ENCODE measurements around the gene RPP25L.

Gene RPP25L

GRCh38 chr9:34580358-34580757 is 31.5 kb downstream of the RPP25L start:
- no peak overlapping the region for H3K18ac ChIP-seq (ENCODE audit: low read length)
- no peaks in the 10 kb centered on the region for H3K79me1 ChIP-seq (ENCODE audit: low read length)
- H3K9ac ChIP-seq (ENCODE audit: low read length), result no peak overlapping the region
- H3K4ac ChIP-seq (ENCODE audit: low read depth, low read length), result no peak overlapping the region
- H2AFZ ChIP-seq (ENCODE audit: insufficient read depth, low read length, poor library complexity), result no peak overlapping the region
- WGBS (ENCODE audit: extremely low coverage, insufficient coverage, insufficient read length), result no CpG with 5 or more reads among the region's 8 CpGs
- no peak overlapping the region for H2BK120ac ChIP-seq (ENCODE audit: insufficient read depth, low read length, poor library complexity)
- DNase-seq, result no peak
- H3K79me2 ChIP-seq (ENCODE audit: control insufficient read depth, insufficient read depth, low read length, poor library complexity), result no peaks in the 10 kb centered on the region
- H2BK5ac ChIP-seq (ENCODE audit: low read depth, low read length, poor library complexity), result no peak overlapping the region
- no peak overlapping the region for H4K91ac ChIP-seq (ENCODE audit: low read depth, low read length)
- no peak overlapping the region for H2AK5ac ChIP-seq (ENCODE audit: low read length)
- H2BK12ac ChIP-seq (ENCODE audit: low read length), result no peak overlapping the region
- H3K4me3 ChIP-seq (ENCODE audit: low read depth, low read length), result no peak overlapping the region
- H3K4me1 ChIP-seq (ENCODE audit: control insufficient read depth in 1 of 2, insufficient read depth in 2 of 2, low read length in 2 of 2), result peaks cover 2% of the 10 kb centered on the region in 2 experiments
- H3K36me3 ChIP-seq (ENCODE audit: control insufficient read depth in 1 of 2, insufficient read depth in 2 of 2, low read length in 2 of 2), result no peaks in the 10 kb centered on the region
- H3K4me2 ChIP-seq (ENCODE audit: low read length), result no peak overlapping the region
- H4K12ac ChIP-seq (ENCODE audit: low read depth, low read length), result no peak overlapping the region
- H3K23ac ChIP-seq (ENCODE audit: low read length), result no peak overlapping the region
- H3K27me3 ChIP-seq (ENCODE audit: insufficient read depth, low read length), result peaks cover 49% of the 10 kb centered on the region
- no peak overlapping the region for H4K8ac ChIP-seq (ENCODE audit: low read depth, low read length)
- H3K27ac ChIP-seq (ENCODE audit: low read depth, low read length), result no peak overlapping the region
- peaks cover 4% of the 10 kb centered on the region for H3K9me3 ChIP-seq (ENCODE audit: insufficient read depth, low read depth, low read length)
- H3K14ac ChIP-seq (ENCODE audit: low read length), result no peak overlapping the region

- no peak overlapping the region for H2BK12ac ChIP-seq (ENCODE audit: low read length)
- no peak overlapping the region for H3K14ac ChIP-seq (ENCODE audit: low read length)
- no peak overlapping the region for H3K4me3 ChIP-seq (ENCODE audit: low read depth, low read length)
- H3K79me2 ChIP-seq (ENCODE audit: control insufficient read depth, insufficient read depth, low read length, poor library complexity), result no peaks in the 10 kb centered on the region
- H4K8ac ChIP-seq (ENCODE audit: low read depth, low read length), result no peak overlapping the region
- peaks cover 44% of the 10 kb centered on the region for H3K27me3 ChIP-seq (ENCODE audit: insufficient read depth, low read length)
- H4K91ac ChIP-seq (ENCODE audit: low read depth, low read length), result no peak overlapping the region
- H3K23ac ChIP-seq (ENCODE audit: low read length), result no peak overlapping the region
- H4K12ac ChIP-seq (ENCODE audit: low read depth, low read length), result no peak overlapping the region
- no peak overlapping the region for H2BK120ac ChIP-seq (ENCODE audit: insufficient read depth, low read length, poor library complexity)
- H3K27ac ChIP-seq (ENCODE audit: low read depth, low read length), result no peak overlapping the region
- no peak overlapping the region for H2BK5ac ChIP-seq (ENCODE audit: low read depth, low read length, poor library complexity)
- H3K79me1 ChIP-seq (ENCODE audit: low read length), result no peaks in the 10 kb centered on the region
- peaks cover under 1% of the 10 kb centered on the region for H3K9me3 ChIP-seq (ENCODE audit: insufficient read depth, low read depth, low read length)
- H3K4me2 ChIP-seq (ENCODE audit: low read length), result no peak overlapping the region
- WGBS (ENCODE audit: extremely low coverage, insufficient coverage, insufficient read length), result no CpG with 5 or more reads among the region's 5 CpGs
- H2AK5ac ChIP-seq (ENCODE audit: low read length), result no peak overlapping the region
- H3K9ac ChIP-seq (ENCODE audit: low read length), result no peak overlapping the region
- no peak overlapping the region for H2AFZ ChIP-seq (ENCODE audit: insufficient read depth, low read length, poor library complexity)
- H3K36me3 ChIP-seq (ENCODE audit: control insufficient read depth in 1 of 2, insufficient read depth in 2 of 2, low read length in 2 of 2), result no peaks in the 10 kb centered on the region
- DNase-seq, result no peak
- no peak overlapping the region for H3K18ac ChIP-seq (ENCODE audit: low read length)
- peaks cover 2% of the 10 kb centered on the region in 2 experiments for H3K4me1 ChIP-seq (ENCODE audit: control insufficient read depth in 1 of 2, insufficient read depth in 2 of 2, low read length in 2 of 2)
- no peak overlapping the region for H3K4ac ChIP-seq (ENCODE audit: low read depth, low read length)
Measured at GRCh38 chr9:34579808-34580163, 32.1 kb downstream of the RPP25L start.

DNA sequence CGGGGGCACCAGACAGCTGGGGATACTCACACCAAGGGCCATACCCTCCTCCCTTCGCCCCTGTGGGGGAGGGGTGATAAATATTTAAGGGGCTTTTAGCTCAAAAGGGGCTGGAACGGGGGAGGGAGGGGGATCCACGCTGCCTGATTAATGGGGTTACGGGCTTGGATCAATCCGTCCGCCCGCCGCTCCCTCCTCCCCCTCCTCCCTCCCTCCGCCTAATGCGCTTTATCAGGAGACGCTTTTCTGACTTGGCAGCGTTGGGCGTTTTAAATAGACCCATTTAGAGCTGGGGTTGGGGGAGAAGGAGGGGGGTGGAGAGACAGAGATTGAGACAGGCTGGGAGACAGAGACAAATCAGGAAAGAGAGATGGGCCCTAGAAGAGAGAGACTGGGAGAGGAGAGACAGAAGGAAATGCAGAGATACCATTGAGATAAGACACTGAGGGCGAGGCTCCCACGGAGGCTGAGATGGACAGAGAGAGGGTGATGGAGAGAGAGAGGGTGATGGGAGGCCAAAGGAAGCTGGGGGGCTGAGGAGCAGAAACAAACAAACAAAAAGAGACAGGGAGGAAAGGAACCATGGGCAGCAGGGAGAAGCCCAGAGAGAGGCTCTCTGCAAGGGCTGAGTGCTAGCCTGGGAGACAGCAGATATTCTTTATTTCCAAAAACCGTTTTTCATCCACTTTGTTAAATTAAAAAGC is 32.6 kb downstream of the RPP25L start:
- no peak overlapping the region for H2BK5ac ChIP-seq (ENCODE audit: low read depth, low read length, poor library complexity)
- H3K4me2 ChIP-seq (ENCODE audit: low read length), result no peak overlapping the region
- H3K27ac ChIP-seq (ENCODE audit: low read depth, low read length), result no peak overlapping the region
- H3K14ac ChIP-seq (ENCODE audit: low read length), result no peak overlapping the region
- no peak overlapping the region for H2BK12ac ChIP-seq (ENCODE audit: low read length)
- H3K27me3 ChIP-seq (ENCODE audit: insufficient read depth, low read length), result peaks cover 41% of the 10 kb centered on the region
- no peak overlapping the region for H3K23ac ChIP-seq (ENCODE audit: low read length)
- no peak overlapping the region for H3K9ac ChIP-seq (ENCODE audit: low read length)
- DNase-seq, result no peak
- H3K79me2 ChIP-seq (ENCODE audit: control insufficient read depth, insufficient read depth, low read length, poor library complexity), result no peaks in the 10 kb centered on the region
- no peak overlapping the region for H3K4me3 ChIP-seq (ENCODE audit: low read depth, low read length)
- no peak overlapping the region for H4K8ac ChIP-seq (ENCODE audit: low read depth, low read length)
- no peaks in the 10 kb centered on the region for H3K9me3 ChIP-seq (ENCODE audit: insufficient read depth, low read depth, low read length)
- no peak overlapping the region for H3K18ac ChIP-seq (ENCODE audit: low read length)
- no peak overlapping the region for H4K91ac ChIP-seq (ENCODE audit: low read depth, low read length)
- peaks cover 2% of the 10 kb centered on the region in 2 experiments for H3K4me1 ChIP-seq (ENCODE audit: control insufficient read depth in 1 of 2, insufficient read depth in 2 of 2, low read length in 2 of 2)
- no peak overlapping the region for H2BK120ac ChIP-seq (ENCODE audit: insufficient read depth, low read length, poor library complexity)
- no peak overlapping the region for H3K4ac ChIP-seq (ENCODE audit: low read depth, low read length)
- H2AFZ ChIP-seq (ENCODE audit: insufficient read depth, low read length, poor library complexity), result no peak overlapping the region
- no peaks in the 10 kb centered on the region for H3K36me3 ChIP-seq (ENCODE audit: control insufficient read depth in 1 of 2, insufficient read depth in 2 of 2, low read length in 2 of 2)
- no peak overlapping the region for H4K12ac ChIP-seq (ENCODE audit: low read depth, low read length)
- H3K79me1 ChIP-seq (ENCODE audit: low read length), result no peaks in the 10 kb centered on the region
- WGBS (ENCODE audit: extremely low coverage, insufficient coverage, insufficient read length), result no CpG with 5 or more reads among the region's 17 CpGs
- no peak overlapping the region for H2AK5ac ChIP-seq (ENCODE audit: low read length)

DNA sequence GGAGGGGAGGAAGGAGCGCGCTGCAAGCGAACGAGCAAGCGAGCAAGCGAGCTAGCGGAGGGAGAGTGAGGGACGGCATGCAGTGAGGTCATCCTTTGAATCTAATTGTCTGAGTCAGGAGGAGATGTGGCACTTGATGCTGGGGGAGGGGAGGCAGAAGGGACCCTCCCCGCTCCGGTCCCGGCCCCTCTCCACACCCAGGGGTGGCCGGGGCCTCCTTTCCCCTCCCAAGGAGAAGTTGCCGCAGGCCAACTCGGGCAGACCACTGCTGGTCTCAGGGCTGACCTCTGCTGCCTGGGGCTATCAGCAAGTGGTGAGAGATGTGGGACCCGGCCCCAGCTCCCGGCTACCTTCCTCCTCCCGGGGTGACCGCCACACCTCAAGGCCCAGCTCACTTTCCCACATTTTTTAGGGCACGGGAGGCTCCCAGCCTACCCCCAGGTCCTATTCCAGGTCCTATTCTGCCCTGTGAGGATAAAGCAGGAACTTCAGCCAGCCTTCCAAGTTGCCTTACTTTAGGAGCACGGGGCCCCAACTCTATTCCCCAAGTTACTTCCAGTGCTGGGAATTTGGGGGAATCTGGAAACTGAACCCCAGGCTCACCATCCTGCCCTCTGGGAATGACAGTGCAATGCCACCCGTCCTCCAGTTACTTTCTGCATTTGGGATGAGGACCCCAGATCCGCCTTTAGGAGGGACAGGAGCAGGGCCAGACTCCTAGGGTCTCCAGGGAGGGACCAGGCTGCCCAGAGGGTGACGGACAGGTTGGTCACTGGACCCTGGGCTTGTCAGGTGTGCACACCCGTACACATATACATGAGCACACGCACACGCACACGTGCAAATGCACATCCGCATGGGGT is 33.4 kb downstream of the RPP25L start:
- no peaks in the 10 kb centered on the region for H3K36me3 ChIP-seq (ENCODE audit: control insufficient read depth in 1 of 2, insufficient read depth in 2 of 2, low read length in 2 of 2)
- no peak overlapping the region for H3K18ac ChIP-seq (ENCODE audit: low read length)
- no peak overlapping the region for H4K91ac ChIP-seq (ENCODE audit: low read depth, low read length)
- H3K9ac ChIP-seq (ENCODE audit: low read length), result no peak overlapping the region
- no peak overlapping the region for H3K4me3 ChIP-seq (ENCODE audit: low read depth, low read length)
- H3K4me2 ChIP-seq (ENCODE audit: low read length), result peak overlapping the region; percentile 48
- no peak overlapping the region for H3K23ac ChIP-seq (ENCODE audit: low read length)
- no peak overlapping the region for H4K8ac ChIP-seq (ENCODE audit: low read depth, low read length)
- no CpG with 5 or more reads among the region's 28 CpGs for WGBS (ENCODE audit: extremely low coverage, insufficient coverage, insufficient read length)
- H3K4ac ChIP-seq (ENCODE audit: low read depth, low read length), result no peak overlapping the region
- H3K27me3 ChIP-seq (ENCODE audit: insufficient read depth, low read length), result peaks cover 41% of the 10 kb centered on the region
- H3K79me2 ChIP-seq (ENCODE audit: control insufficient read depth, insufficient read depth, low read length, poor library complexity), result no peaks in the 10 kb centered on the region
- H3K27ac ChIP-seq (ENCODE audit: low read depth, low read length), result no peak overlapping the region
- no peak overlapping the region for H2BK120ac ChIP-seq (ENCODE audit: insufficient read depth, low read length, poor library complexity)
- peaks cover 2% of the 10 kb centered on the region in 2 experiments for H3K4me1 ChIP-seq (ENCODE audit: control insufficient read depth in 1 of 2, insufficient read depth in 2 of 2, low read length in 2 of 2)
- H3K79me1 ChIP-seq (ENCODE audit: low read length), result no peaks in the 10 kb centered on the region
- H2AFZ ChIP-seq (ENCODE audit: insufficient read depth, low read length, poor library complexity), result no peak overlapping the region
- H2BK5ac ChIP-seq (ENCODE audit: low read depth, low read length, poor library complexity), result no peak overlapping the region
- peak; percentile 7 to 41 for DNase-seq
- H3K14ac ChIP-seq (ENCODE audit: low read length), result no peak overlapping the region
- H2BK12ac ChIP-seq (ENCODE audit: low read length), result no peak overlapping the region
- no peak overlapping the region for H2AK5ac ChIP-seq (ENCODE audit: low read length)
- H4K12ac ChIP-seq (ENCODE audit: low read depth, low read length), result no peak overlapping the region
- H3K9me3 ChIP-seq (ENCODE audit: insufficient read depth, low read depth, low read length), result no peaks in the 10 kb centered on the region

Data from trophoblast cell (in vitro differentiated cells and primary cell).